Gastrocnemius medialis (tissue), 4 donors: ENCODE results near the gene PTGES2. TPM values are rescaled to one million over a fixed set of nuclear protein-coding genes. Genes with fewer than 3 reads are reported as not detected.

Source experiments
- ATAC-seq, 2 donors: fragments of 150-250 bp; one replicate each; pipeline ENCODE4 v1.9.1; 2016
- DNase-seq, 2 donors: peaks; one replicate each; pipeline ENCODE4 v3.0.0-alpha.2; 2019
- H3K27ac ChIP-seq, 4 donors: fragments of 200-600 bp; sonication (generic); 1 replicate in 1 of 4; 2 replicates in 3 of 4; pipeline ENCODE4 v1.5.1; 2016 to 2018; ENCODE audit warnings: mild to moderate bottlenecking in 2 of 4, moderate library complexity in 1 of 4
- H3K27me3 ChIP-seq, 3 donors: fragments of 200-600 bp; sonication (generic) in 2 of 3; 1 replicate in 1 of 3; 2 replicates in 2 of 3; pipeline versions ENCODE4 v1.5.1 to v1.6.0; 2016 to 2019; ENCODE audit warnings: mild to moderate bottlenecking in 1 of 3, moderate library complexity in 1 of 3
- H3K36me3 ChIP-seq, 2 donors: fragments of 200-600 bp; sonication (generic) in 1 of 2; one replicate each; pipeline ENCODE4 v1.5.1; 2017 to 2018
- H3K4me1 ChIP-seq, 2 donors: fragments of 200-600 bp; sonication (generic) in 1 of 2; one replicate each; pipeline ENCODE4 v1.5.1; 2016 to 2017; ENCODE audit warnings: mild to moderate bottlenecking in 2 of 2
- H3K4me3 ChIP-seq, 4 donors: fragments of 200-600 bp; sonication (generic) in 3 of 4; 1 replicate in 1 of 4; 2 replicates in 3 of 4; pipeline ENCODE4 v1.5.1; 2016 to 2019; ENCODE audit warnings: mild to moderate bottlenecking in 2 of 4
- H3K9me3 ChIP-seq, 3 donors: fragments of 200-600 bp; sonication (generic) in 2 of 3; 1 replicate in 1 of 3; 2 replicates in 2 of 3; pipeline ENCODE4 v1.5.1; 2016 to 2019
- CTCF ChIP-seq, 5 experiments: fragments of 450-650 bp in 3 of 5; fragments of 200-600 bp in 2 of 5; sonication (generic) in 2 of 5; IDR thresholded peaks in 4 of 5; conservative IDR thresholded peaks in 1 of 5; 1 replicate in 4 of 5; 2 replicates in 1 of 5; pipeline ENCODE4 v1.5.1; 2016 to 2019; ENCODE audit warnings: antibody characterized with exemption in 5 of 5, mild to moderate bottlenecking in 3 of 5, moderate library complexity in 3 of 5
- POLR2A ChIP-seq, 2 donors: fragments of 450-650 bp; IDR thresholded peaks; one replicate each; pipeline ENCODE4 v1.6.1; 2017; ENCODE audit warnings: antibody characterized with exemption in 2 of 2, mild to moderate bottlenecking in 2 of 2, moderate library complexity in 2 of 2
- in situ Hi-C, 4 donors: fragments of 200-750 bp; cut with MboI; loops; one replicate each; pipeline versions ENCODE4 v1.15.0 to v1.8.0; 2017; ENCODE audit warnings: low sequenced_read_pairs in 4 of 4
- intact Hi-C: fragments of 100-400 bp; cut with DNase I; formaldehyde crosslinking; loops from one replicate; pipeline ENCODE4 v1.15.1; 2023; ENCODE audit warnings: low total_unique reads
- total RNA-seq, 4 donors: library from RNA; depleted of rRNA; stranded (reverse); fragments of >200 nt; gene quantifications; one replicate each; pipeline versions ENCODE4 v1.1.0 to v1.2.3, GENCODE V29; 2016

Gene PTGES2
- total RNA-seq, 4 donors from 2014 or later: 95.2 to 266 (median 155) TPM

GRCh38 chr9:128097543-128098296 lies 29.8 kb downstream of the PTGES2 start:
- in situ Hi-C loops (no loop called here), intact Hi-C loops (loop anchor here (5.0 to 10.0 kb wide), 3 partner anchors 115 to 293 kb away; partner anchors contain the start of genes EEIG1 and FPGS)
- H3K4me1 ChIP-seq: peaks cover 68 to 69% of the 10 kb centered on the region in 2 donors
- H3K27ac ChIP-seq: peak overlapping the region; percentile 91 to 99 (median 98)
- H3K27me3 ChIP-seq: no peaks in the 10 kb centered on the region
- H3K36me3 ChIP-seq: peaks cover 0 to 13% of the 10 kb centered on the region in 2 donors
- no peak for ATAC-seq
- H3K4me3 ChIP-seq: peak overlapping the region; percentile 10 to 85 (median 43)
- TF ChIP-seq POLR2A (IDR thresholded peaks at IDR 0.05) (no peak), CTCF (IDR thresholded peaks at IDR 0.05 in 4 of 5, conservative IDR thresholded peaks at IDR 0.05 in 1 of 5) (no peak)
- H3K9me3 ChIP-seq: no peaks in the 10 kb centered on the region
- no peak for DNase-seq

- H3K27ac ChIP-seq: peak overlapping the region; percentile 91 to 99 (median 98)
- H3K27me3 ChIP-seq: no peaks in the 10 kb centered on the region
- ATAC-seq (no peak), DNase-seq (no peak)
- H3K4me3 ChIP-seq: no peak overlapping the region
- H3K9me3 ChIP-seq: no peaks in the 10 kb centered on the region
- H3K4me1 ChIP-seq: peaks cover 67 to 69% of the 10 kb centered on the region in 2 donors
- peaks cover 0 to 5% of the 10 kb centered on the region in 2 donors for H3K36me3 ChIP-seq
- intact Hi-C loops (loop anchor here (5.0 to 10.0 kb wide), 3 partner anchors 115 to 292 kb away; partner anchors contain the start of genes EEIG1 and FPGS), in situ Hi-C loops (no loop called here)
- TF ChIP-seq POLR2A (IDR thresholded peaks at IDR 0.05) (no peak), CTCF (IDR thresholded peaks at IDR 0.05 in 4 of 5, conservative IDR thresholded peaks at IDR 0.05 in 1 of 5) (no peak)
Observed at GRCh38 chr9:128096616-128097536, 30.7 kb downstream of the PTGES2 start.

GRCh38 chr9:128094950-128095544 lies 32.5 kb downstream of the PTGES2 start:
- Histone ChIP-seq H3K9me3 (no peaks in the 10 kb centered on the region), H3K36me3 (no peaks in the 10 kb centered on the region), H3K27me3 (no peaks in the 10 kb centered on the region), H3K4me1 (peaks cover 60 to 64% of the 10 kb centered on the region in 2 donors), H3K27ac (peak overlapping the region; percentile 72 to 83 (median 81)), H3K4me3 (no peak overlapping the region)
- no peak for ATAC-seq
- DNase-seq: no peak
- intact Hi-C loops (loop anchor here (2.0 to 10.0 kb wide), 4 partner anchors 18 to 290 kb away; partner anchors contain the start of genes EEIG1 and FPGS), in situ Hi-C loops (no loop called here)
- TF ChIP-seq CTCF (IDR thresholded peaks at IDR 0.05 in 4 of 5, conservative IDR thresholded peaks at IDR 0.05 in 1 of 5): no peak
- TF ChIP-seq POLR2A (IDR thresholded peaks at IDR 0.05): no peak

- peak in 1 of 2 donors; percentile 87 for TF ChIP-seq POLR2A (IDR thresholded peaks at IDR 0.05)
- no peak for TF ChIP-seq CTCF (IDR thresholded peaks at IDR 0.05 in 4 of 5, conservative IDR thresholded peaks at IDR 0.05 in 1 of 5)
- ATAC-seq: peak; percentile 70 to 76
- in situ Hi-C loops: no loop called here
Observed at GRCh38 chr9:128094166-128094949, 33.2 kb downstream of the PTGES2 start.

More at GRCh38 chr9:128094166-128094949, 33.2 kb downstream of the PTGES2 start:
- intact Hi-C loops: loop anchor here (2.0 to 10.0 kb wide), 2 partner anchors 18 to 290 kb away; partner anchors contain the start of gene FPGS
- Histone ChIP-seq H3K27me3 (no peaks in the 10 kb centered on the region), H3K9me3 (no peaks in the 10 kb centered on the region), H3K4me3 (peak overlapping the region; percentile 6 to 33 (median 27)), H3K36me3 (no peaks in the 10 kb centered on the region), H3K27ac (peak overlapping the region; percentile 72 to 83 (median 81)), H3K4me1 (peaks cover 57 to 59% of the 10 kb centered on the region in 2 donors)
- DNase-seq: peak; percentile 88 to 94
